Upper lobe of left lung (tissue), 6 donors: ENCODE results near the gene EZH2. TPM values are rescaled to one million over a fixed set of nuclear protein-coding genes. Genes with fewer than 3 reads are reported as not detected.

Source experiments
- ATAC-seq, 2 donors: fragments of 200-7000 bp; cut with Tn5 transposase; one replicate each; pipeline ENCODE4 v1.9.1; 2022; ENCODE audit warnings: mild to moderate bottlenecking in 2 of 2, moderate library complexity in 2 of 2; ENCODE audit not compliant: low FRiP score in 2 of 2
- DNase-seq, 2 donors: peaks; one replicate each; pipeline ENCODE4 v3.0.0-alpha.2; 2019 to 2020
- H3K27ac ChIP-seq, 4 donors: fragments of 200-600 bp; sonication (generic); one replicate each; pipeline ENCODE4 v1.5.1; 2016 to 2019
- H3K27me3 ChIP-seq, 4 donors: fragments of 200-600 bp; sonication (generic); one replicate each; pipeline ENCODE4 v1.5.1; 2017 to 2019
- H3K36me3 ChIP-seq, 4 donors: fragments of 200-600 bp; sonication (generic); one replicate each; pipeline ENCODE4 v1.5.1; 2016 to 2019
- H3K4me1 ChIP-seq, 4 donors: fragments of 200-600 bp; sonication (generic); one replicate each; pipeline ENCODE4 v1.5.1; 2018 to 2019
- H3K4me3 ChIP-seq, 4 donors: fragments of 200-600 bp; sonication (generic); one replicate each; pipeline ENCODE4 v1.5.1; 2017 to 2019; ENCODE audit warnings: mild to moderate bottlenecking in 2 of 4, moderate library complexity in 1 of 4
- H3K9me3 ChIP-seq, 4 donors: fragments of 200-600 bp; sonication (generic); one replicate each; pipeline ENCODE4 v1.5.1; 2018 to 2019
- EP300 ChIP-seq, 4 donors: sonication (generic); formaldehyde crosslinking; IDR thresholded peaks; one replicate each; pipeline ENCODE4 v1.5.1; 2017; ENCODE audit warnings: antibody characterized with exemption in 4 of 4, control low read depth in 2 of 4
- POLR2A ChIP-seq, 4 donors: fragments of 450-650 bp; IDR thresholded peaks; one replicate each; pipeline ENCODE4 v1.5.1; 2016 to 2017; ENCODE audit warnings: antibody characterized with exemption in 4 of 4, mild to moderate bottlenecking in 2 of 4
- POLR2AphosphoS5 ChIP-seq, 2 donors: sonication (generic); formaldehyde crosslinking; IDR thresholded peaks; one replicate each; pipeline ENCODE4 v1.5.1; 2017; ENCODE audit warnings: antibody characterized with exemption in 2 of 2
- WGBS, 2 donors: methylation state at CpG; one replicate each; pipeline ENCODE4 v1.1.5; 2017 to 2018; 5-methylcytosine and 5-hydroxymethylcytosine counted together
- total RNA-seq, 6 donors: library from RNA; depleted of rRNA in 4 of 6; stranded (reverse); fragments of >200 nt in 4 of 6; gene quantifications; one replicate each; pipeline versions ENCODE4 v1.1.0 to v1.2.1, GENCODE V29; 2016 to 2021
- TF ChIP-seq, protein P1 (sequence below), 6 experiments: fragments of 450-650 bp in 4 of 6; fragments of 200-600 bp in 2 of 6; sonication (generic) in 2 of 6; IDR thresholded peaks; one replicate each; pipeline ENCODE4 v1.5.1; 2016 to 2019; ENCODE audit warnings: antibody characterized with exemption in 6 of 6
- donor health status: DM: no; HTN: no; CAD: no; lungs with moderate emphysema.
- donor health status: DM: no; HTN: yes; CAD: no; lungs with severe emphysema.

EZH2 gene
- total RNA-seq, 6 donors from 2014 or later = 0.89 to 4.6 (median 3.1) TPM

DNA sequence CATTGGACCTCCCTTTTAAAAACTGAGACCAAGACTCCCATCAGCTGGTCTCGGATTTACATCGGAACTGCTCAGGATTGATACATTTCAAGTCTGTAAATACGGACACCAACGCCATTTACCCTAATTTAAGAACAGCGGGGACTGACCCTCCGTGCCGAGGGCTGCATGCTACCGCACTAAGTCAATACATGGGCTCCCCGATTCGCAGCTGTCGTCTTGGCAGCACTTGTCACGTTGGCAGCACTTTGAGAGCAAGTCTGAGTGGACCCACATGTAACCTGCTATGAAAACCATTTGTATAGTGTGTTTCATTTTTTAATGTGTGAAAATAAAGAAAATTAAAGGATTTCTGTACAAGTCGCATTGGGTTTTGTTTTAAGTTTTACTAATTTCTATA, 83.4 kb downstream of the EZH2 start:
- Histone ChIP-seq H3K4me3 (no peak overlapping the region), H3K9me3 (no peaks in the 10 kb centered on the region), H3K4me1 (no peaks in the 10 kb centered on the region), H3K36me3 (peaks cover 32 to 70% (median 64%) of the 10 kb centered on the region in 4 donors), H3K27ac (no peak overlapping the region), H3K27me3 (no peaks in the 10 kb centered on the region)
- TF ChIP-seq, protein P1, sequence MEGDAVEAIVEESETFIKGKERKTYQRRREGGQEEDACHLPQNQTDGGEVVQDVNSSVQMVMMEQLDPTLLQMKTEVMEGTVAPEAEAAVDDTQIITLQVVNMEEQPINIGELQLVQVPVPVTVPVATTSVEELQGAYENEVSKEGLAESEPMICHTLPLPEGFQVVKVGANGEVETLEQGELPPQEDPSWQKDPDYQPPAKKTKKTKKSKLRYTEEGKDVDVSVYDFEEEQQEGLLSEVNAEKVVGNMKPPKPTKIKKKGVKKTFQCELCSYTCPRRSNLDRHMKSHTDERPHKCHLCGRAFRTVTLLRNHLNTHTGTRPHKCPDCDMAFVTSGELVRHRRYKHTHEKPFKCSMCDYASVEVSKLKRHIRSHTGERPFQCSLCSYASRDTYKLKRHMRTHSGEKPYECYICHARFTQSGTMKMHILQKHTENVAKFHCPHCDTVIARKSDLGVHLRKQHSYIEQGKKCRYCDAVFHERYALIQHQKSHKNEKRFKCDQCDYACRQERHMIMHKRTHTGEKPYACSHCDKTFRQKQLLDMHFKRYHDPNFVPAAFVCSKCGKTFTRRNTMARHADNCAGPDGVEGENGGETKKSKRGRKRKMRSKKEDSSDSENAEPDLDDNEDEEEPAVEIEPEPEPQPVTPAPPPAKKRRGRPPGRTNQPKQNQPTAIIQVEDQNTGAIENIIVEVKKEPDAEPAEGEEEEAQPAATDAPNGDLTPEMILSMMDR (IDR thresholded peaks at IDR 0.05) = no peak
- TF ChIP-seq POLR2A (IDR thresholded peaks at IDR 0.05) (no peak), POLR2AphosphoS5 (IDR thresholded peaks at IDR 0.05) (no peak), EP300 (IDR thresholded peaks at IDR 0.05) (no peak)
- ATAC-seq = no peak
- 85 to 97% methylated on average over 13 of the region's 13 CpGs for WGBS, 2 donors
- DNase-seq = no peak

DNA sequence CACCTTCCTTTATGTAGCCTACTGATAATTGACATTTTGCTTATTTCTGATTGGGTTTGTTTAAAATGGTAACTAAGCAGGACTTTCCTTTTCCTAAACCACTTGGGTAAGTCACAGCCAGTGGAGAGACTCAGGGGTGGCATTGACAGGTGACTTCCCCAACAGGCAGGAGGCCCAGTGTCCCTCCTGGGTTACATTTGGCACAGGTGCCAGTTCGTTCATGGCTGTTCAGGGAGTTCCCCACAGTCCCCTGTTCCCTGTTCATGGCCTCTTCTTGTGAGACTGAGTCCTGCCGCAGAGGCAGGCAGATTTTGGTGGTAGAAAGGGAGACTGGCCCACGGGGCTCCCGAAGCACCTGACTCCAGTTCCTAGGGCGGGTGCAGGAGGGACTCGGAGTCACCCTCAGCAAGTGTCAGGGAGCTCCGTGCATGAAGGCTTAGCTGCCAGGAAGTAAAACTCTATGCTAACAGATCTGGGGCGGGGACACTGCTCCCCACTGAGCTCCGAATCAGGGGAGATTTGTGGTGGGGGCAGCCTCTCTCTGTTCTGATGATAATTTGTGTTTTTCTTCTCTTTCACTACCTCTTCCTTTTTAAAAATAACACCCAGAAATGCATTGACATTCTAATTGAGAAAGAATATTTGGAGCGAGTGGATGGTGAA, 84.1 kb downstream of the EZH2 start:
- 80 to 81% methylated on average over 6 to 10 of the region's 10 CpGs for WGBS, 2 donors
- no peak for DNase-seq
- peaks cover 32 to 76% (median 67%) of the 10 kb centered on the region in 4 donors for H3K36me3 ChIP-seq
- H3K4me1 ChIP-seq = no peaks in the 10 kb centered on the region
- H3K9me3 ChIP-seq = no peaks in the 10 kb centered on the region
- no peak overlapping the region for H3K4me3 ChIP-seq
- TF ChIP-seq EP300 (IDR thresholded peaks at IDR 0.05) = no peak
- no peak for TF ChIP-seq POLR2AphosphoS5 (IDR thresholded peaks at IDR 0.05)
- TF ChIP-seq, protein P1 (IDR thresholded peaks at IDR 0.05) = no peak
- no peak for TF ChIP-seq POLR2A (IDR thresholded peaks at IDR 0.05)
- H3K27ac ChIP-seq = no peak overlapping the region
- no peaks in the 10 kb centered on the region for H3K27me3 ChIP-seq
- no peak for ATAC-seq

DNA sequence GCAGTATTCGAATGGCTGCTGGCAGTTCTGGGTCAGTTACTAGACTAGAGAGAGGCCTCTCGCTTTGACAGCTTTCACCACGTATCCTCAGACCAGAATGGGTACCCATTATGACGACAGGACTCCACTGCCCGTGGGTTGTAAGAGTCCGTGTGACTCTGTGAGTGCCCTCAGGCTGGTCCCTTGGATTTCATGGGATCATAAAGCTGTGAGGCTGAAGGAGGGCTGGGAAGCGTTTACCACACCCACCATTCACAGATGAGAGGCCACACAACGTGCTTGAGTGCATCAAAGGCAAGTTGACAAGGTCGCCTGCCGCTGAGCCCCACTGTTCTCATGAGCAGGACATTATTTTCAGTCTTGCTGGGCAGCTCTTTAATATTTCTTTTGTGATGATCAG, 87.2 kb downstream of the EZH2 start:
- H3K36me3 ChIP-seq = peaks cover 34 to 98% (median 78%) of the 10 kb centered on the region in 4 donors
- no peaks in the 10 kb centered on the region for H3K4me1 ChIP-seq
- DNase-seq (no peak), ATAC-seq (no peak)
- H3K27me3 ChIP-seq = no peaks in the 10 kb centered on the region
- TF ChIP-seq EP300 (IDR thresholded peaks at IDR 0.05) = no peak
- no peak for TF ChIP-seq POLR2AphosphoS5 (IDR thresholded peaks at IDR 0.05)
- TF ChIP-seq, protein P1 (IDR thresholded peaks at IDR 0.05) = no peak
- TF ChIP-seq POLR2A (IDR thresholded peaks at IDR 0.05) = no peak
- no peak overlapping the region for H3K27ac ChIP-seq
- WGBS, 2 donors = 89 to 90% methylated on average over 5 to 10 of the region's 10 CpGs
- no peak overlapping the region for H3K4me3 ChIP-seq
- no peaks in the 10 kb centered on the region for H3K9me3 ChIP-seq

DNA sequence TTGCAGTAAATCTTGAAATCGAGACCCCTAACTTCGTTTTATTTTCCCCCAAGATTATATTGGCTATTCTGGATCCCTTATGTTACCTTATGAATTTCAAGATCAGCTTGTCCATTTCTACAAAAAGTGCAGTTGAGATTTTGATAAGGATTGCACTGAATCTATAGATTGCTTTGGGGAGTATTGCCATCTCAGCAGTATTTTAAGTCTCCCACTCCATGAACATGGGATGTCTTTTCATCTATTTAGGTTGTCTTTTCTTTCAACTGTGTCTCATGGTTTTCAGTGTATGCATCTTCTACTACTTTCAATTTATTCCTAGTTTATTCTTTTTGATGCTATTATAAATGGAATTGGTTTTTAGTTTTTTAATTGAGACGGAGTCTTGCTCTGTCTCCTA, 89.6 kb downstream of the EZH2 start:
- no peaks in the 10 kb centered on the region for H3K9me3 ChIP-seq
- no peak for ATAC-seq
- DNase-seq = no peak
- 94 to 99% methylated on average over 3 of the region's 3 CpGs for WGBS, 2 donors
- H3K4me1 ChIP-seq = no peaks in the 10 kb centered on the region
- H3K27me3 ChIP-seq = no peaks in the 10 kb centered on the region
- H3K4me3 ChIP-seq = no peak overlapping the region
- H3K27ac ChIP-seq = no peak overlapping the region
- peaks cover 31 to 98% (median 76%) of the 10 kb centered on the region in 4 donors for H3K36me3 ChIP-seq
- no peak for TF ChIP-seq EP300 (IDR thresholded peaks at IDR 0.05)
- TF ChIP-seq POLR2AphosphoS5 (IDR thresholded peaks at IDR 0.05) = no peak
- TF ChIP-seq POLR2A (IDR thresholded peaks at IDR 0.05) = no peak
- TF ChIP-seq, protein P1 (IDR thresholded peaks at IDR 0.05) = no peak

DNA sequence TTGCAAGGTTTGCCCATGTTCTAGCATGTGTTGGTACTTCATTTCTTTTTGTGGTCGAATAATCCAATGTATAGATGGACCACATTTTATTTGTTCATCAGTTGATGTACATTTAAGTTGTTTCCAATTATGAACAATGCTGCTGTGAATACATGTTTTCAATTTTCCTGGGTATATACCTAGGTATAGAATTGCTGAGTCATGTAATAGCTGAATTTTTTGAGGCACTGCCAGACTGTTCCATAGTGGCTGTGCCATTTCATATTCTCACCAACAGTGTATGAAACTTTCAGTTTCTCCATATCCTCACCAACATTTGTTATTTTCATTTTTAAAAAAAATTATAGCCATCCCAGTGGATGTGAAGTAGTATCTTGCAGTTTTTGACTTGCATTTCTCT, 90.5 kb downstream of the EZH2 start:
- Histone ChIP-seq H3K4me3 (no peak overlapping the region), H3K36me3 (peaks cover 31 to 98% (median 76%) of the 10 kb centered on the region in 4 donors), H3K4me1 (no peaks in the 10 kb centered on the region), H3K27ac (no peak overlapping the region), H3K9me3 (no peaks in the 10 kb centered on the region), H3K27me3 (no peaks in the 10 kb centered on the region)
- TF ChIP-seq, protein P1 (IDR thresholded peaks at IDR 0.05) = no peak
- TF ChIP-seq EP300 (IDR thresholded peaks at IDR 0.05) = no peak
- no peak for TF ChIP-seq POLR2A (IDR thresholded peaks at IDR 0.05)
- TF ChIP-seq POLR2AphosphoS5 (IDR thresholded peaks at IDR 0.05) = no peak
- DNase-seq = no peak
- ATAC-seq = no peak
- WGBS, 2 donors = 86 to 100% methylated on average over 1 of the region's 1 CpG
